Brain pericyte (primary cell): Measurements from ENCODE around the gene ULBP1.
"Not testable (repeated sequence)": the region's sequence is repeated elsewhere in the genome, so short reads cannot be mapped to it uniquely, and the experiment has no call there.

Experiments used
- DNase-seq: peaks from one replicate; pipeline ENCODE4 v3.0.0-alpha.2; 2012; ENCODE audit warnings: low read depth, low spot score

Gene ULBP1, protein sequence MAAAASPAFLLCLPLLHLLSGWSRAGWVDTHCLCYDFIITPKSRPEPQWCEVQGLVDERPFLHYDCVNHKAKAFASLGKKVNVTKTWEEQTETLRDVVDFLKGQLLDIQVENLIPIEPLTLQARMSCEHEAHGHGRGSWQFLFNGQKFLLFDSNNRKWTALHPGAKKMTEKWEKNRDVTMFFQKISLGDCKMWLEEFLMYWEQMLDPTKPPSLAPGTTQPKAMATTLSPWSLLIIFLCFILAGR

GRCh38 chr6:149963462-149964307 is at the start of gene ULBP1:
Gene ULBP1 (plus strand): TSS chr6:149963943. CDS start chr6:149964050, 107 bp downstream.
- DNase-seq: no peak

DNA sequence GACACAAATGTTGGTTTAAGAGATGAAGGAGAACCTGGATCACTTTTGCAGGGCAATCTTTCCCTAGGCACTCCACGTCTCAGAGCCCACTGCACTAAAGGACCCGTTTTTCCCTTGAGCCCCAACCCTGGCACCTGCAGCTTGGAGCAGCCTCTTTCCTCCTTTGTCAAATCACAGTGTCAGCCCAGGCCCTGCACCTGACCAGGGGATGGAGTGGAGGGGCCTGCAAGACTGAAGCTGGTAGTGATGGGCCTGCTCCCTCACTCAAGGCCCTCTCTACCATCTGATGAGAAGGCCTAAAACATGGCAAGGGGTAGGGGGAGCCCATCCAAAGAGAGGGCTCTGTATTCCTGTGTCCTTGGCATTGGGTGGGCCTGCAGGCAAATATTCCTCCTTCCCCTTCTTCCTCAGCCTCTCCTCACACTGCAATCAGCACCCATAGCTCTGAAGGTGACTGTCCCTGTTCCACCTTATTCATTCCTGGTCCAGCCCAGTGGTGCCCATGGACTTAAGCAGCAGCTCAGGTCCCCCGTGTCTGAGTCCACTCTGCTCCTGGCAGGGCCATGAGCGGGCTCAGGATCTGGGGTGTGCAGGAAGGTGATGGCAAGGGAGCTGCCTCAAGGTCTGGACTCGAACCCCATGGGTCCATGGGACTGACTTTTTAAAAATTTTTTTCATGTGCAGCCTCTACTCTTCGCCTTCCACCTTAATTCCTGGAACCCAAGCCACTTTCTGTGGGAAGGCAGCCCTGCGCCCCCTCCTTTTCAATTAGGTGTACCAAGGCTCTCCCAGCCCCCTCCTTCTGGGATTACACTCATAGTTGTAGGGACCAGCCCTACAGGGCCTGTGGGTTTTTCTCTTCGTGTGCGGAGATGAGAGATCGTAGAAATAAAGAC is 47.5 kb upstream of the ULBP1 start:
- no peak for DNase-seq

DNA sequence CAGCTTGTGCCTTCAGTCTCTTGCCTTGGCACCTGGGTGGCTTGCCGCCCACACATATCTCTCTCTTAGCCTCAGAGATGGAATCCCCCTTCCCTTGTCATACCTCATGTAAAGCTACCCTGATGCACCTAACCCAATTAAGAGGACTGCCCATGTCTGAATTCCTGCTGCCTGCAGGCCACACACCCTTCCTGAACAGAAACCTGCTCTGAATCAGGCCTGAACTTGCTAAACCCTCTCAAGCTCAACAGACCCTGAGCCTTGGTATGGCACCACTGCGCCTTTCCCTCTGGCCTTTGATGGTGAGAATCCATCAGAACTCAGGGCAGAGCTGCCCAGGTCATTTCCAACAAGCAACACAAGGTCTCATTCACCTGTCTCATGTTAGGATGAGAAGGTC is 46.1 kb upstream of the ULBP1 start:
- no peak for DNase-seq

DNA sequence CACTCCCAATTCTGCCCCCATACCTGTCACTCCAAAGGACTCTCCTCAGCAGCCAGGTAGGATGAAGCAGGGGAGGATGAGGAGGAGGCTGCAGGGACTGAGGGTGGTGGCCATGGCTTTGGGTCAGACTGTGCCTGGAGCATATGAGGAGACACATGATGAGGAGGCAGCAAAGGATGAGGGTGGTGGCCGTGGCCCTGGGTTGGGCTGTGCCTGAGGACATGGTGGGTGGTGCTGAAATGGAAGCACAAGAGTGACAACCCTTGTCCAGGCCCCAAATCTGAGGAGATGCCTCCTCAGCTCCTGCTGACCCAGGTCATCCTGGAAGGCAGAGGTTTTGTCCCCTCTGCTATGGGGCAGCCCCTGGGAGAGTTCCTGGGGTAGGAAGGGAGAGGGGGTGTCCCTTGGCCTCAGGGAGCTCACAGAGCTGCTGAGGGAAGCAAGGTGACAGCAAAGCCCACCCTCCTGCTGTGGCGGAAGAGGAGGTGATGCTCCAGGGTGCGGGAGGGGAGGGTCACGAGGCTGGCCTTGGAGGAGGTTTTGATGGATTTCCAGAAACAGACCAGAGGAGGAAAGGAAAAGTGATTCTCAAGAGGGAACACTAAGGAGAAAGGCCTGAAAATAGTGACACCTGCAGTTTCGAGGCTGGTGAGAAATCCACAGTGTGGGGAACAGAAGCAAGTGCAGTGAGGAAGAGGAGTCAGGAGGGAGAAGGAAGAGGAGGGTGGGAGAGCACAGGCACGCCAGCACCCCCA is 45.4 kb upstream of the ULBP1 start:
- DNase-seq: no peak

DNA sequence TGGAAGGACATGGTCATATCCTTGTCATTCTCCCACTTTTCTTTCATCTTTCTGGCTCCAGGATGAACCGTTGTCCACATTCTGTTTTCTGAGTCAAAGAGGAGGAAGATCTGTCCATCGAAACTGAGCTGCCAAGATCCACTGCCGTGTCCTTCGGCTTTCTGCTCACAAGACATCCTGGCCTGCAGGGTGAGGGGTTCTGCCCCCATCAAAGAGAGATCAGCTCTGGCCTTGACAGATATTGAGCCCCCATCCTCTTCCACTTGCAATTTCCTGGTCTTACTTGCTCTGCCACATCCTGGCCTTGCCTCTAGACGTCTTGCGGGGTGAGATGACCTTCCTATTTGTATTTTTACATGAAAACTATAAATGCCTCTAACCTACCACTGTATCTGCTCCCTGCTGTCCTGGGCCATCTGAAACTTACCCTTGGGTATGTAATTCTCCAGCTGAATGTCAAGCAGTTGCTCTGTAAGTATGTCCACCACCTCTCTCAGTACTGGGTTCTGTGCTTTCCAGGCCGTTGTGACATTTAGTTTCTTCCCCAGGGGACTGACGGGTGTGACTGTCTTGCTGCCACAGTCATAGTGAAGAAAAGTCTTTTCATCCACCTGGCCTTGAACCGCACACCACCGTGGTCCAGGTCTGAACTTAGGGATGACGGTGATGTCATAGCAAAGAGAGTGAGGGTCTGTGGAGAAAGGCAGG is 44.5 kb upstream of the ULBP1 start:
- DNase-seq: not testable (repeated sequence)

DNA sequence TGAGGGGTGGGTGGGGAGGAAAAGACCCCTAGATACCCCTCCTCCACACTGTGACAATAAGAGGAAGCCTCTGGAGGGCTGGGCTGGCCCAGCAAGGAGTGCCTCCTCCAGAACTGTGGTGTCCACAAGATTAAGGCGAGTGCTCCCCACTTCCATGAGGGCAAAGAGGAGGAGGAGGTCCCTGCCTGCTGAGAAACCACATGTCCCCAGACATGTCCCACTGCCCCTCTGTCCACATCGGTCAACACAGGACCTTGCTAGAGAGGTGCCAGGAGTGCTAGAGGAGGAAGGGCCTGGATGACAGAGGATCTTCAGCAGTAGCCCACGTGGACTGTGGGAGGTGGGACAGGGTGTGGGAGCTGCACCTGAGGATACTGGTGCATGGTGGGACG is 43.9 kb upstream of the ULBP1 start:
- no peak for DNase-seq

- no peak for DNase-seq
Observed at GRCh38 chr6:149921361-149921760, 42.4 kb upstream of the ULBP1 start.

DNA sequence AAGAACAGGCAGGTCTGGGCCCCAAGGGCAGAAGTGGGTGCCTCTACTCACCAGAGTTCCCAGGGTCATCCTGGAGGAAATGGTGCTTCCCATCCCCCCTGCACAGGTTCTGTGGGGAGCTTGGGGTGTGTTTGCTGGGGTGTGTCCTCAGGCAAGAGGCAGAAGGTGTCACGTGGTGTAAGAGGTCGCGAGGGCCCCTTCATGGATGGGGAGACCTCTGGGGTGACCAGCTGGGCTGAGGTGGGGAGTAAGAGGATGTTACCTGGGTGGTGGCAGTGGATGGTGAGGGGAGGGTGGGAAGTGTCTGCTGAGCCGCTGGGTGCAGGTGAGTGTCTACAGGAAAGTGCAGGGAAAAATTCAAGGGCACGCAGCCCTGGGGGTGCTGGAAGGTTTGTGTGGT is 41.7 kb upstream of the ULBP1 start:
- DNase-seq: not testable (repeated sequence)

DNA sequence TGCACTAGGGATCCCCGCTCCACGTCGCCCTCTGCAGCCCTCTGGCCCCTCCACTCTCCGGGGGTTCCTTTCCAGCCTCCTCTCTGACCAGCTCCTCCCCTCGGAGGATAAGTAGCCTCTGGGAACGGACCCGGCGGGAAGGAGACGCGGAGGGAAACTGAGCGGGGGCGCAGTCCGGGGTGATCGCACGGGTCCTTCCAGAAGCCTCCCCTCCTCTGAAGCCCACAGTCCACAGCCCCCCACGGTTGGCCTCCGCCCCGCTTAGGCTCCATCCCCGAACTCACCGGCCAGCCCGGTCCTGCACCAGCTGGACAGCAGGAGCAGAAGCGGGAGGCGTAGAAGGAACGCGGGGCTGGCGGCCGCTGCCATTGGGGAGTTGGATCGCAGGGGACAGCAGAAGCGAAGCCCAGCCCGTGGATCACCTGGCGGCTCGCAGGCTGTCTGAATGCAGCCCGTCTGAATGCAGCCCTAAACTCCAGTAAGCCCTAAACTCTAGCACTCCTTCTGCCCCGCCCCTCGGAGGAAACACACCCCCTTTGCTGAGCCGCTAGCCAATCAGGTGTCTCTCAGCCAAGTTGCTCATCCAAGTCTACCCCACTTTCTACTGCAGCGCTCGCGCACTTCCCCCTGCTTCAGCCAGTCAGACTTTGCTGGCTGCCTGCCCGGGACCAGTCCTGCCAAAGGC is 41.0 kb upstream of the ULBP1 start, which contains the start of gene RAET1G:
TSS of gene RAET1G (minus strand) at position 480 of the 685 bp plus-strand sequence. CDS start at position 369, 111 bp downstream.
- peak; percentile 65 for DNase-seq

GRCh38 chr6:149923327-149923986 is 40.3 kb upstream of the ULBP1 start:
- no peak for DNase-seq

DNA sequence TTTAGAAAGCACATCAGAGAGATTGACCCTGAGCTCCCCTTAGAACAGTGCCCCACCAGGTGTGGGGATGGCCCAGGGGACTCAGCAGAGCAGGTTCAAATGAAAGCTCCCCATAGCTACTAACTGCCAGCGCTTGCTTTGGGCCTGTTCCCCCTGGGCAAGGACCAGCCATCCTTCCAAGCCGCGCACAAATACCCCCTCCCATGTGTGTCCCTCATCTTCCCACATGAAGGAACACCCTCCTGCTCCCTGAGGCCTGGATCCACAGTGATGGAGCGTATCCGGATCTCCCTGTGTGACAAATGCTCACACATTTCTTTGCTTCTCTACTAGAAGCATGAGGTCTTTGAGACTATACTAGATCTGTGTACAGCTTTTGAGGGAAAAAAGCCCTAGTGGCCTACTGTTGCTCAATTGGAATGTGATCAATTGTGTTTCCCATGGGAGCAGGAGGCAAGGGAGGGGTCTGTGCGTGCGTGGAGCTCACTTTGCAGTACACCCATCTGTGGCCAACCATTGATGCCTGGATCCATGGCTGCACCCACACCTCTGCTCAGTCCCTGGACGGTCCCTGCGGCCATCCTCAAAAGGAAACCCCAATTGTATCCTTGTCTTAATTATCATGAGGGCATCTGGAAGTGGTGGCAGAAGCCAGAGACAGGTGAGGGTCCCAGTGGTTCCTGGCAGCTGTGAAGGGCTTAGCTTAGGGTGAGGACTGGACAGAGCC is 39.4 kb upstream of the ULBP1 start:
- DNase-seq: no peak

DNA sequence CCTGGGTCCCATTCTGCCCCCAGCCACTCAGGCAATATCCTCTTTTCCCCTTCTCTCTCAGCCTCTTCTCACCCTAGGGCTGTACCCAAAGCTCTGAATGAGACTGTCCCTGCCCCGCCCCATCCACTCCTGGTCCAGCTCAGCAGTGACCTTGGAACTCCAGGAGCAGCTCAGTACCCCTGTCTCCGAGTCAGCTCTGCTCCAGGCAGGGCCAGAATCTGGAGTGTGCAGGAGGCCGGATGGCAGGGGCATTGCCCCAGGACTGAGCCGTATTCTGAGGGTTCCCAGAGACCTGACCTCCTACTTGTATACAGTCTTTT is 38.9 kb upstream of the ULBP1 start:
- DNase-seq: no peak

DNA sequence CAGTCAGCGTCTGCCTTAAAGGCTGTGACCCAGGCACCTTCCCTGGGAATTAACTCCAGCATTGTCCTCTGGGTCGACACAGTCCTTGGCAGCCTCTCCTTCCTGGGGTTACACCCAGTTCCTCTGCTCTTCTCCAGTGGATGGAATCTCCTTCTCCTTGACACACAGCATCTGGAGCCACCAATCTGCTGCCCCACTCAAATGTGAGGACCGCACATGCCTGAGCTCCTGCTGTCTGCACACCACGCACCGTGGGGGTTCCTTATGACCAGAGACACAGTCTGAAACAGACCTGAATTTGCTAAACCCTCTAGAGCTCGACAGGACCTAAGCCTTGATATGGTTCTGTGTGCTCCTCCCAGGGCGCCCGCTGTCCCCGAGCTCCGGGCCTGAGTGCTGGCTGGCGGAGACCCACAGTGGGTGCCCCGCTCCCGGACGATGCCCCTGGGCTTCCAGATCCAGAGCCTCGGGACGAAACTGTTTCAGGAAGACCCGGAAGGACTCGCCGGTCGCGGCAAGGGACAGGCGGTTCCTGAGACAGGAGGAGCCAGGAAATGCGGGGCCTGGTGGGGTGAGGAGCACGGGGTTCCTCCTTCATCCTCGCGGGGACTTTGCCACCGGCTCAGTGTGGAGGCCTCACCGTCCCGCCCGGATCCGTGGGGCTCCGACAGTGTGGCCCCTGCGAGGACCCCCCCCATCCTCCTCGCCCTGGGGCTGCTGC is 38.3 kb upstream of the ULBP1 start:
- no peak for DNase-seq

GRCh38 chr6:149925974-149926777 is 37.6 kb upstream of the ULBP1 start:
- no peak for DNase-seq

DNA sequence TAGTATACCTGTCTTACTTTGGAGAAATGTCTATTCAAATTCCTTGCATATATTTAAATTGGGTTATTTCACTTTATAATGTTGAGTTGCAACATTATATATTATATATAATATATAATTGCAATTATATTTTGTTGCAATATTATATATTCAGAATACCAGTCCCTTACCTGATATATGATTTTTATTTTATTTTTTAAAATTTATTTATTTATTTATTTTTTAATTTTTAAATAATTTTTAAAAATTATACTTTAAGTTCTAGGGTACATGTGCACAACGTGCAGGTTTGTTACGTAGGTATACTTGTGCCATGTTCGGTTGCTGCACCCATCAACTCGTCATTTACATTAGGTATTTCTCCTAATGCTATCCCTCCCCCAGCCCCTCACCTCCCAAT is 36.7 kb upstream of the ULBP1 start:
- not testable (repeated sequence) for DNase-seq

- DNase-seq: no peak
Observed at GRCh38 chr6:149929422-149929821, 34.3 kb upstream of the ULBP1 start.

DNA sequence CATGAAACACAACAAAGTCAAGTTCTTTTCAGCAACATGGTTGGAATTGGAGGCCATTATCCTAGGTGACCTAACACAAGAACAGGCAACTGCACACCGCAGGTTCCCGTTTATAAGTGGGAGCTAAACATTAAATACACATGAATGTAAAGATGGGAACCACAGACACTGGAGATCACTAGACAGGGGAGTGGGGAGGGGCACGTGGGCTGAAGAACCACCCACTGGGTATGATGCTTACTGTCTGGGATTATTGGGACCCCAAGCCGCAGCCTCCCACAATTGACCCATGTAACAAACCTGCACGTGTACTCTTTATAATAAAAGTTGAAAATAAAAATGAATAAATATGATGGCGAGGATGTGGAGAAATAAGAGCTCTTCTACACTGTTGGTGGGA is 32.2 kb upstream of the ULBP1 start:
- no peak for DNase-seq
